CD4-positive, alpha-beta memory T cell (primary cell): ENCODE data around the gene PPP1R9A. TPM values are rescaled to one million over a fixed set of nuclear protein-coding genes. Genes with fewer than 3 reads are reported as not detected.

Source experiments
- CTCF ChIA-PET: fragments of 350-600 bp; sonication (Branson Sonifier 250); formaldehyde crosslinking; loops from one replicate; lab custom pipeline; 2021; ENCODE audit warnings: inconsistent platforms; ENCODE audit not compliant: partially characterized antibody; lab: Charles Lee
- POLR2A ChIA-PET: fragments of 350-600 bp; sonication (Branson Sonifier 250); formaldehyde crosslinking; loops from one replicate; lab custom pipeline; 2021; ENCODE audit not compliant: partially characterized antibody; lab: Charles Lee
- DNase-seq, 5 donors: peaks; one replicate each; pipeline versions ENCODE4 v3.0.0 to v3.0.0-alpha.2; 2020 to 2022; ENCODE audit warnings: mixed read lengths in 1 of 5
- H3K27ac ChIP-seq: one replicate; pipeline ENCODE4 v1.7.0; 2013; ENCODE audit warnings: low read depth, low read length
- H3K27me3 ChIP-seq: 2 replicates; pipeline ENCODE4 v1.7.0; 2013; ENCODE audit warnings: mild to moderate bottlenecking, low read length, moderate library complexity; ENCODE audit not compliant: insufficient read depth
- H3K36me3 ChIP-seq: 2 replicates; pipeline ENCODE4 v1.7.0; 2013; ENCODE audit warnings: mild to moderate bottlenecking, low read length, moderate library complexity; ENCODE audit not compliant: insufficient read depth
- H3K4me1 ChIP-seq: 2 replicates; pipeline ENCODE4 v1.7.0; 2013; ENCODE audit warnings: mild to moderate bottlenecking, low read length, moderate library complexity; ENCODE audit not compliant: insufficient read depth
- H3K4me3 ChIP-seq, 2 donors: one replicate each; pipeline ENCODE4 v1.7.0; 2013; ENCODE audit warnings: low read length in 2 of 2, mild to moderate bottlenecking in 1 of 2
- H3K9me3 ChIP-seq, 2 donors: one replicate each; pipeline ENCODE4 v1.7.0; 2013; ENCODE audit warnings: low read length in 2 of 2, control low read depth in 1 of 2; ENCODE audit not compliant: control insufficient read depth in 1 of 2
- H3K27ac Mint-ChIP-seq, 7 donors: one replicate each; pipeline ENCODE4 v1.8.0; 2020 to 2021; ENCODE audit warnings: mixed read lengths in 7 of 7, mild to moderate bottlenecking in 6 of 7, inconsistent platforms in 3 of 7, moderate library complexity in 3 of 7
- H3K27me3 Mint-ChIP-seq, 2 donors: one replicate each; pipeline ENCODE4 v1.8.0; 2020 to 2021; ENCODE audit warnings: mixed read lengths in 2 of 2
- H3K36me3 Mint-ChIP-seq, 2 donors: one replicate each; pipeline ENCODE4 v1.8.0; 2020 to 2021; ENCODE audit warnings: mixed read lengths in 2 of 2, inconsistent platforms in 1 of 2, mild to moderate bottlenecking in 1 of 2
- H3K4me1 Mint-ChIP-seq, 4 donors: one replicate each; pipeline ENCODE4 v1.8.0; 2020 to 2021; ENCODE audit warnings: mixed read lengths in 4 of 4, mild to moderate bottlenecking in 1 of 4
- H3K4me3 Mint-ChIP-seq, 8 donors: one replicate each; pipeline ENCODE4 v1.8.0; 2020 to 2021; ENCODE audit warnings: mixed read lengths in 8 of 8, mild to moderate bottlenecking in 7 of 8, moderate library complexity in 6 of 8, inconsistent platforms in 3 of 8
- H3K9me3 Mint-ChIP-seq, 8 donors: one replicate each; pipeline ENCODE4 v1.8.0; 2020 to 2021; ENCODE audit warnings: mixed read lengths in 8 of 8, mild to moderate bottlenecking in 5 of 8, inconsistent platforms in 3 of 8, moderate library complexity in 1 of 8
- intact Hi-C: fragments of 100-400 bp; cut with micrococcal nuclease; formaldehyde crosslinking; loops from one replicate; pipeline ENCODE4 v1.15.1; 2023
- polyA plus RNA-seq, 2 donors: library from polyadenylated mRNA; unstranded; fragments of 300-500 nt; fragmentation: Illumina TruSeq; gene quantifications; one replicate each; pipeline ENCODE4 v1.2.3, GENCODE V29; 2021
- total RNA-seq, 2 experiments: library from RNA; stranded (reverse); gene quantifications; one replicate each; pipeline ENCODE4 v1.2.3, GENCODE V29; 2021

PPP1R9A gene
- total and polyA plus RNA-seq, 4 experiments from 2014 or later, result not detected

DNA sequence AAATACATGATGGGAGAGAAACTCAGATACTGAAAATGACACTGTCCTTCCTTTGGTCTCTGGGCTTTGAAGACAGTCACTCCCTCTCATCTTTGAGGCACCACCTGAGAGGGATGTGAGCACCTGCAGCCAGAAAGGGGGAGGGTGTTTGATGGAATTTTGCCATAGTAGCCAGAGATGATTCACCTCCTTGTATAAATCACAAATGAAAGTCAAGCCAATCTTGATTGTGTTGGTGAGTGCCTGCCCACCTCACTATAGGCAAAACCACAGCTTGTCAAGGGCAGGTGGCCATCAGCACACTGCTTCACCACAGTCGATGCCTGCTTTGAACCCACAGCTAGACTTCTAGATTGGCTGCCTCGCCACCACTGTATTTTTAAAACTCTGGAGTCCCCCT, 368.7 kb downstream of the PPP1R9A start:
- H3K36me3 Mint-ChIP-seq, result no peaks in the 10 kb centered on the region
- no peaks in the 10 kb centered on the region for H3K4me1 ChIP-seq
- no peaks in the 10 kb centered on the region for H3K27me3 ChIP-seq
- H3K9me3 ChIP-seq, result no peaks in the 10 kb centered on the region
- no peak overlapping the region for H3K4me3 Mint-ChIP-seq
- POLR2A ChIA-PET, result no interaction called here
- H3K27ac Mint-ChIP-seq, result no peak overlapping the region
- DNase-seq, result no peak
- CTCF ChIA-PET, result interaction anchor here (1.8 kb wide), 1 partner anchor 10 kb away, joined by 4 read pairs; no protein-coding TSS in a partner anchor
- no peak overlapping the region for H3K27ac ChIP-seq
- peaks cover 4 to 7% of the 10 kb centered on the region in 2 donors for H3K27me3 Mint-ChIP-seq
- peaks cover 0 to 1% (median 0%) of the 10 kb centered on the region in 8 donors for H3K9me3 Mint-ChIP-seq
- intact Hi-C loops, result no loop called here
- no peaks in the 10 kb centered on the region for H3K36me3 ChIP-seq
- H3K4me3 ChIP-seq, result no peak overlapping the region
- H3K4me1 Mint-ChIP-seq, result no peaks in the 10 kb centered on the region

DNA sequence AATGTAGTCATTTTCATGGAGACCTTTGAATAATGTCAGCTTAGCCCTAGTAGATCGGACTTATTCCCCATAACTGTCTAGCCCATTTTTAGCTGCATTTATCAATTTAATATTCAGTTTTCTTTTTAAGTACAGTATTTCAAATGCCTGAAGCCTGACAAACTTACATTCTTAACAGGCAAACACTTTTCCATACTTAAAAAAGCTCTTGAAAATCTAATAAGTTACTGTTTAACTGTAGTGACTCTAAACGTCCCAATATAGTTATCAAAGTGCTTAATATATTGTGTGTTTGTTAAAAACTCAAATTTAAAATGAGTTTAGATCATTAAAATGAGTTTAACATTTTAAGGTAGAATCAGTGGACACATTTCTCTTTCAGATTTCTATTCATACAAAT, 372.0 kb downstream of the PPP1R9A start:
- H3K36me3 ChIP-seq, result no peaks in the 10 kb centered on the region
- no peak overlapping the region for H3K4me3 Mint-ChIP-seq
- no peaks in the 10 kb centered on the region for H3K36me3 Mint-ChIP-seq
- no peak overlapping the region for H3K4me3 ChIP-seq
- no peaks in the 10 kb centered on the region for H3K27me3 ChIP-seq
- H3K4me1 ChIP-seq, result no peaks in the 10 kb centered on the region
- ChIA-PET POLR2A (no interaction called here), CTCF (interaction anchor here (1.5 kb wide), 1 partner anchor 15 kb away, joined by 3 read pairs; no protein-coding TSS in a partner anchor)
- H3K9me3 ChIP-seq, result no peaks in the 10 kb centered on the region
- H3K9me3 Mint-ChIP-seq, result peaks cover 0 to 1% (median 0%) of the 10 kb centered on the region in 8 donors
- no peak overlapping the region for H3K27ac ChIP-seq
- H3K27ac Mint-ChIP-seq, result no peak overlapping the region
- no peak for DNase-seq
- intact Hi-C loops, result no loop called here
- peaks cover 2 to 7% of the 10 kb centered on the region in 2 donors for H3K27me3 Mint-ChIP-seq
- no peaks in the 10 kb centered on the region for H3K4me1 Mint-ChIP-seq

DNA sequence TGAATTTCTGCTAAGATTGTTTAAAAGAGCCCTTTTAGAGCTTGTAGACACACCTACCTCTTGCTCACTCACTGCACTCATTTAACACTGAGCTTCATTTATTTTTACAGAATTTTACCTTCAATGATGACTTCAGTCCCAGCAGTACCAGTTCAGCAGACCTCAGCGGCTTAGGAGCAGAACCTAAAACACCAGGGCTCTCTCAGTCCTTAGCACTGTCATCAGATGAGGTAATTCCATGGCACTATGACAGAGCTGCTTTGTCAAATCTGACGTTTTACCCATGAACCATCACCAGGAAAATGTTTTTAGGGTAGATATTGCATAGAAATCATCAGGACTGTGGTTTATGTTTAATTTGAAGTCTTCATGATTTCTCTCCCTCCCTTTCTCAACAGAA, 378.7 kb downstream of the PPP1R9A start:
- H3K4me3 ChIP-seq, result no peak overlapping the region
- H3K9me3 Mint-ChIP-seq, result no peaks in the 10 kb centered on the region
- no peaks in the 10 kb centered on the region for H3K36me3 ChIP-seq
- intact Hi-C loops, result no loop called here
- no peak overlapping the region for H3K27ac ChIP-seq
- no peak for DNase-seq
- H3K9me3 ChIP-seq, result no peaks in the 10 kb centered on the region
- H3K27ac Mint-ChIP-seq, result no peak overlapping the region
- ChIA-PET POLR2A (no interaction called here), CTCF (interaction anchor here (1.6 kb wide), 1 partner anchor 9 kb away, joined by 4 read pairs; no protein-coding TSS in a partner anchor)
- no peak overlapping the region for H3K4me3 Mint-ChIP-seq
- no peaks in the 10 kb centered on the region for H3K36me3 Mint-ChIP-seq
- no peaks in the 10 kb centered on the region for H3K4me1 Mint-ChIP-seq
- peaks cover 3 to 4% of the 10 kb centered on the region in 2 donors for H3K27me3 Mint-ChIP-seq
- no peaks in the 10 kb centered on the region for H3K27me3 ChIP-seq
- no peaks in the 10 kb centered on the region for H3K4me1 ChIP-seq

DNA sequence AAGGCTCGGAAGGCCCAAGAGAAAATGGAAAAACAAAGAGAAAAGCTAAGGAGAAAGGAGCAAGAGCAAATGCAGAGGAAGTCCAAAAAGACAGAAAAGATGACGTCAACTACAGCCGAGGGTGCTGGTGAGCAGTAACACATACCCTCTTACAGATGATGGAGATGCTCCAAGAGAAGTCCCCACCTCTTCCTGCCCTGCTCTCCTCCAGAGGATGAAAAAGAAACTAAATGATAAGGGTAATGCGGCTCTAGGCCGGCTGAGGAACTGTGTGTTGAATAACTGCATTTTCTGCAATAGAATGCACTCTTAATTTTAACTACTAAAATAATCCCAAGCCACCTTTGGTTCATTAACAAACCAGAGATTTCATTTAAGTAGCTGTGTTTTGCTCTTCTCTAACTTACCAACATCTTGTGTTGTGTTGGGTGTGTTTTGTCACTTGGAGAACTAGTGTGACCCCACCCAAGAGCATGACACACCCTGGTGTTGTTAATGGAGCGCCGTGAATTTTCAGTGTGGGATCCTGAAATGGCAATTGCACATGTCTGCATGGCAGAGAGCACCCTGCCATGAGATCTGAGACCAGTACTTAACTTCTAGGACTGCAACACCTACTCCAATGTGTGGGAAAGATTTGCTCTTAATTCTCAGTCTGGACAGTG, 382.9 kb downstream of the PPP1R9A start:
- H3K27me3 ChIP-seq, result no peaks in the 10 kb centered on the region
- ChIA-PET CTCF (no interaction called here), POLR2A (no interaction called here)
- no peaks in the 10 kb centered on the region for H3K9me3 ChIP-seq
- no peaks in the 10 kb centered on the region for H3K4me1 ChIP-seq
- H3K9me3 Mint-ChIP-seq, result no peaks in the 10 kb centered on the region
- no peak for DNase-seq
- no peaks in the 10 kb centered on the region for H3K4me1 Mint-ChIP-seq
- no peaks in the 10 kb centered on the region for H3K36me3 ChIP-seq
- no peaks in the 10 kb centered on the region for H3K36me3 Mint-ChIP-seq
- H3K27me3 Mint-ChIP-seq, result peaks cover 5 to 6% of the 10 kb centered on the region in 2 donors
- no peak overlapping the region for H3K27ac ChIP-seq
- intact Hi-C loops, result no loop called here
- H3K4me3 Mint-ChIP-seq, result no peak overlapping the region
- H3K4me3 ChIP-seq, result no peak overlapping the region
- peak overlapping the region in 1 of 7 donors; percentile 60 for H3K27ac Mint-ChIP-seq

DNA sequence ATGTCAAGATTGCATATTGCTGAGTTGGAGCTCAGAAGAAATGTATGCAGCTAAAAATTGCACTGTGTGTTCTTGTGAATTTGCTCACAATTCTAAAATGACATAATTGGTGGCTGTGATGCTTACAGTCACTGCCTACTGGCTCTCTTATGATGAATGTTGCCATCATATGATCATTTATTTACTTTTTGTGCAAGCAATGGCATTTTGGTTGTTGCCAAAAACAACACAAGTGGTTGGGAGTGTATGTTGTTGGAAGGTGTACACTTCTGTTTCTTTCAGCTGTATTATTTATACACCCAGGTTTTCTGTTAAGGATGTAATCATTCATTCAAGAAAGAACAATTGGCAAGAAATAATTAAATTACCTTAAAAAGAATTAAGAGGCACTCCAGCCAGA, 388.0 kb downstream of the PPP1R9A start:
- Histone ChIP-seq H3K27ac (no peak overlapping the region), H3K9me3 (no peaks in the 10 kb centered on the region), H3K36me3 (no peaks in the 10 kb centered on the region), H3K4me3 (no peak overlapping the region), H3K4me1 (no peaks in the 10 kb centered on the region), H3K27me3 (no peaks in the 10 kb centered on the region)
- ChIA-PET CTCF (no interaction called here), POLR2A (no interaction called here)
- H3K9me3 Mint-ChIP-seq, result no peaks in the 10 kb centered on the region
- H3K36me3 Mint-ChIP-seq, result no peaks in the 10 kb centered on the region
- intact Hi-C loops, result no loop called here
- no peak overlapping the region for H3K27ac Mint-ChIP-seq
- H3K4me3 Mint-ChIP-seq, result no peak overlapping the region
- DNase-seq, result no peak
- no peaks in the 10 kb centered on the region for H3K4me1 Mint-ChIP-seq
- H3K27me3 Mint-ChIP-seq, result peaks cover 10 to 14% of the 10 kb centered on the region in 2 donors

DNA sequence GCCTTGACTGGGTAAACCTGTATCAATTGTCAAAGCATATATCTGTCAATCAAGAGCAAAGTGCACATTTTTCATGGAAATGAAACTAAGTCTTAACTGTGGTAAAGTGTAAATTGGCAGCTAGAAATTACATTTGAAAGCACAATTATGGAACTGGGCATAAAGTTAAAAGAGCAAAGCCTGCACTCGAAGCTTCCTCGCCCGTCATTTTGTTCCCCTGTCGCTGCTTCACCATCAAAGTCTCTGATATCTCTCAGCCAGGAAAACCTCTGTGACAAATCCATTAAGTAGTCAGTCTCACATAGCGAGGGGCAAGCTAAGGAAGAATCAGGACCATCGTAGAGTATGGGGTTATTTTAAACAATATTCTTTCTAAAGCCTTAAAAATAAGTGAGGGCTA, 389.1 kb downstream of the PPP1R9A start:
- intact Hi-C loops, result no loop called here
- no peaks in the 10 kb centered on the region for H3K4me1 Mint-ChIP-seq
- no peak overlapping the region for H3K27ac ChIP-seq
- H3K27me3 ChIP-seq, result no peaks in the 10 kb centered on the region
- peaks cover 10 to 16% of the 10 kb centered on the region in 2 donors for H3K27me3 Mint-ChIP-seq
- no peak overlapping the region for H3K27ac Mint-ChIP-seq
- no peak overlapping the region for H3K4me3 Mint-ChIP-seq
- no peaks in the 10 kb centered on the region for H3K9me3 Mint-ChIP-seq
- ChIA-PET CTCF (no interaction called here), POLR2A (no interaction called here)
- no peaks in the 10 kb centered on the region for H3K4me1 ChIP-seq
- H3K9me3 ChIP-seq, result no peaks in the 10 kb centered on the region
- H3K36me3 ChIP-seq, result no peaks in the 10 kb centered on the region
- H3K4me3 ChIP-seq, result no peak overlapping the region
- DNase-seq, result no peak
- no peaks in the 10 kb centered on the region for H3K36me3 Mint-ChIP-seq

DNA sequence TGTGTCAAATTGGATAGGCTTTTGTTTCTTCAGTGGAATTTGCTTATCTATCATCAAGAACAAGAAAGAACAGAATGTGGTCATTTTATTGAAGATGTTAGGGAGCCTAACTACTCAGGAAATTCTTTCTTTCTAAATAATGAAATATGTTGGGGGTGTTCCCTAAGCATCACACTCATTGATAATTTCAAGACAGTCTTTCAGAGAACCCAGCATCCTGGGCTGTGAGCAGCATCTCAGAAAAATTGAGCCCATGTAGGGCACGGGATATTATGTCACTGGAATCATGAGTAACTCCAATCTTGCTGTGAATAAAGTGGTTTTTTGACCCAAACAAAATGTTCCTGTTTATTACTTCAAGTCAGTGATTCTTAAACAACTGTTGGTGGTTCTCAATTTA, 389.6 kb downstream of the PPP1R9A start:
- ChIA-PET POLR2A (no interaction called here), CTCF (no interaction called here)
- intact Hi-C loops, result no loop called here
- Mint-ChIP-seq H3K27ac (no peak overlapping the region), H3K27me3 (peaks cover 7 to 17% of the 10 kb centered on the region in 2 donors), H3K36me3 (no peaks in the 10 kb centered on the region), H3K4me1 (no peaks in the 10 kb centered on the region), H3K9me3 (no peaks in the 10 kb centered on the region), H3K4me3 (no peak overlapping the region)
- Histone ChIP-seq H3K27ac (no peak overlapping the region), H3K4me3 (no peak overlapping the region), H3K4me1 (no peaks in the 10 kb centered on the region), H3K36me3 (no peaks in the 10 kb centered on the region), H3K27me3 (no peaks in the 10 kb centered on the region), H3K9me3 (no peaks in the 10 kb centered on the region)
- no peak for DNase-seq
